ENCODE results near the gene CYB5RL. TPM values are rescaled to one million over a fixed set of nuclear protein-coding genes. Genes with fewer than 3 reads are reported as not detected.
"Not testable (repeated sequence)": the region's sequence is repeated elsewhere in the genome, so short reads cannot be mapped to it uniquely, and the experiment has no call there.

The CYB5RL gene
- total RNA-seq, 4 donors from 2014 or later, result 4.8 to 6.7 (median 5.5) TPM

GRCh38 chr1:54239631-54240031 is 39.8 kb upstream of the CYB5RL start:
- TF ChIP-seq EP300 (IDR thresholded peaks at IDR 0.05) (peak in 1 of 2 donors; percentile 28), CTCF (IDR thresholded peaks at IDR 0.05) (no peak), POLR2A (IDR thresholded peaks at IDR 0.05) (no peak)
- Histone ChIP-seq H3K27ac (peak overlapping the region in 2 of 4 donors; percentile 65 to 70), H3K4me3 (no peak overlapping the region), H3K27me3 (no peaks in the 10 kb centered on the region), H3K4me1 (peaks cover 0 to 19% (median 0%) of the 10 kb centered on the region in 4 donors), H3K9me3 (no peaks in the 10 kb centered on the region), H3K36me3 (peaks cover 0 to 80% (median 0%) of the 10 kb centered on the region in 3 donors)
- no peak for DNase-seq (ENCODE audit: low spot score in 2 of 2)
- WGBS, 2 donors, result 66 to 68% methylated on average over 5 to 10 of the region's 10 CpGs

GRCh38 chr1:54239035-54239383 is 39.2 kb upstream of the CYB5RL start:
- peak overlapping the region in 2 of 4 donors; percentile 65 to 70 for H3K27ac ChIP-seq
- H3K36me3 ChIP-seq, result peaks cover 0 to 80% (median 0%) of the 10 kb centered on the region in 3 donors
- peaks cover 0 to 19% (median 0%) of the 10 kb centered on the region in 4 donors for H3K4me1 ChIP-seq

GRCh38 chr1:54238353-54239034 is 38.7 kb upstream of the CYB5RL start:
- DNase-seq (ENCODE audit: low spot score in 2 of 2), result no peak
- no peak overlapping the region for H3K4me3 ChIP-seq
- H3K9me3 ChIP-seq, result no peaks in the 10 kb centered on the region
- H3K36me3 ChIP-seq, result peaks cover 0 to 78% (median 0%) of the 10 kb centered on the region in 3 donors
- TF ChIP-seq CTCF (IDR thresholded peaks at IDR 0.05) (no peak), EP300 (IDR thresholded peaks at IDR 0.05) (no peak), POLR2A (IDR thresholded peaks at IDR 0.05) (no peak)
- no peaks in the 10 kb centered on the region for H3K27me3 ChIP-seq
- H3K27ac ChIP-seq, result peak overlapping the region in 2 of 4 donors; percentile 65 to 70
- peaks cover 0 to 19% (median 0%) of the 10 kb centered on the region in 4 donors for H3K4me1 ChIP-seq
- WGBS, 2 donors, result 81 to 88% methylated on average over 10 to 12 of the region's 12 CpGs

More at GRCh38 chr1:54239035-54239383, 39.2 kb upstream of the CYB5RL start:
- TF ChIP-seq CTCF (IDR thresholded peaks at IDR 0.05) (no peak), POLR2A (IDR thresholded peaks at IDR 0.05) (no peak), EP300 (IDR thresholded peaks at IDR 0.05) (no peak)
- 71 to 76% methylated on average over 5 of the region's 5 CpGs for WGBS, 2 donors
- Histone ChIP-seq H3K9me3 (no peaks in the 10 kb centered on the region), H3K27me3 (no peaks in the 10 kb centered on the region), H3K4me3 (no peak overlapping the region)
- no peak for DNase-seq (ENCODE audit: low spot score in 2 of 2)

GRCh38 chr1:54237586-54237985 is 37.8 kb upstream of the CYB5RL start:
- WGBS, 2 donors, result 87 to 96% methylated on average over 10 of the region's 10 CpGs
- Histone ChIP-seq H3K4me1 (peaks cover 0 to 19% (median 0%) of the 10 kb centered on the region in 4 donors), H3K27ac (no peak overlapping the region), H3K4me3 (no peak overlapping the region), H3K36me3 (peaks cover 0 to 72% (median 0%) of the 10 kb centered on the region in 3 donors), H3K9me3 (no peaks in the 10 kb centered on the region), H3K27me3 (no peaks in the 10 kb centered on the region)
- TF ChIP-seq CTCF (IDR thresholded peaks at IDR 0.05), result no peak
- no peak for TF ChIP-seq POLR2A (IDR thresholded peaks at IDR 0.05)
- no peak for TF ChIP-seq EP300 (IDR thresholded peaks at IDR 0.05)
- no peak for DNase-seq (ENCODE audit: low spot score in 2 of 2)

GRCh38 chr1:54234284-54234683 is 34.5 kb upstream of the CYB5RL start:
- Histone ChIP-seq H3K4me1 (peaks cover 0 to 7% (median 0%) of the 10 kb centered on the region in 4 donors), H3K4me3 (no peak overlapping the region), H3K27me3 (no peaks in the 10 kb centered on the region), H3K9me3 (no peaks in the 10 kb centered on the region), H3K27ac (no peak overlapping the region), H3K36me3 (peaks cover 0 to 49% (median 0%) of the 10 kb centered on the region in 3 donors)
- 85 to 86% methylated on average over 2 of the region's 2 CpGs for WGBS, 2 donors
- no peak for DNase-seq (ENCODE audit: low spot score in 2 of 2)
- TF ChIP-seq CTCF (IDR thresholded peaks at IDR 0.05) (no peak), EP300 (IDR thresholded peaks at IDR 0.05) (no peak)

GRCh38 chr1:54233196-54233595 is 33.4 kb upstream of the CYB5RL start:
- not testable (repeated sequence) for DNase-seq (ENCODE audit: low spot score in 2 of 2); H3K27ac ChIP-seq; H3K9me3 ChIP-seq; H3K4me3 ChIP-seq; H3K27me3 ChIP-seq
- Histone ChIP-seq H3K4me1 (peaks cover 0 to 14% (median under 1%) of the 10 kb centered on the region in 4 donors), H3K36me3 (peaks cover 0 to 49% (median 0%) of the 10 kb centered on the region in 3 donors)
- WGBS, 2 donors, result 98% methylated on average over 13 to 16 of the region's 33 CpGs
